Esophagus squamous epithelium (tissue), 5 donors: ENCODE data around the gene TMIGD3. TPM values are rescaled to one million over a fixed set of nuclear protein-coding genes. Genes with fewer than 3 reads are reported as not detected.

ENCODE experiments used
- DNase-seq: peaks from one replicate; lab custom pipeline; 2025; lab: John Stamatoyannopoulos, UW
- H3K27ac ChIP-seq, 4 donors: fragments of 200-600 bp; sonication (generic); one replicate each; pipeline ENCODE4 v1.5.1; 2016 to 2019; ENCODE audit warnings: mild to moderate bottlenecking in 1 of 4
- H3K27me3 ChIP-seq, 4 donors: fragments of 200-600 bp; sonication (generic); 1 replicate in 3 of 4; 2 replicates in 1 of 4; pipeline versions ENCODE4 v1.5.1 to v1.6.0; 2017 to 2021; ENCODE audit warnings: antibody characterized with exemption in 1 of 4
- H3K36me3 ChIP-seq, 3 donors: fragments of 200-600 bp; sonication (generic); one replicate each; pipeline ENCODE4 v1.5.1; 2016 to 2019
- H3K4me1 ChIP-seq, 3 donors: fragments of 200-600 bp; sonication (generic); one replicate each; pipeline ENCODE4 v1.5.1; 2017 to 2019
- H3K4me3 ChIP-seq, 4 donors: fragments of 200-600 bp; sonication (generic); 1 replicate in 3 of 4; 2 replicates in 1 of 4; pipeline ENCODE4 v1.5.1; 2016 to 2019; ENCODE audit warnings: mild to moderate bottlenecking in 2 of 4, moderate library complexity in 1 of 4
- H3K9me3 ChIP-seq, 3 donors: fragments of 200-600 bp; sonication (generic); one replicate each; pipeline ENCODE4 v1.5.1; 2016 to 2019
- POLR2A ChIP-seq, 4 donors: fragments of 450-650 bp; IDR thresholded peaks; one replicate each; pipeline ENCODE4 v1.6.1; 2017; ENCODE audit warnings: antibody characterized with exemption in 4 of 4, mild to moderate bottlenecking in 4 of 4, moderate library complexity in 3 of 4
- WGBS, 2 donors: methylation state at CpG; one replicate each; pipeline ENCODE4 v1.1.5; 2018; 5-methylcytosine and 5-hydroxymethylcytosine counted together
- intact Hi-C: fragments of 100-400 bp; cut with DNase I; formaldehyde crosslinking; loops from one replicate; pipeline ENCODE4 v1.15.0; 2022
- small RNA-seq, 4 donors: library from RNA; depleted of rRNA; stranded (forward); fragments of <200 nt; gene quantifications; one replicate each; pipeline ENCODE3, GENCODE V24; 2016
- total RNA-seq, 4 donors: library from RNA; depleted of rRNA; stranded (reverse); fragments of >200 nt; gene quantifications; one replicate each; pipeline ENCODE4 v1.1.0, GENCODE V29; 2016
- TF ChIP-seq, protein P1 (sequence below), 6 experiments: fragments of 450-650 bp in 4 of 6; fragments of 200-600 bp in 2 of 6; sonication (generic) in 2 of 6; IDR thresholded peaks; one replicate each; pipeline ENCODE4 v1.5.1; 2016 to 2019; ENCODE audit warnings: antibody characterized with exemption in 6 of 6, mild to moderate bottlenecking in 4 of 6, moderate library complexity in 4 of 6
- donor health status: DM: yes; HTN: yes; CAD: no.

Gene TMIGD3
- total RNA-seq, 4 donors from 2014 or later = 2.9 to 3.2 TPM; not detected in 2

DNA sequence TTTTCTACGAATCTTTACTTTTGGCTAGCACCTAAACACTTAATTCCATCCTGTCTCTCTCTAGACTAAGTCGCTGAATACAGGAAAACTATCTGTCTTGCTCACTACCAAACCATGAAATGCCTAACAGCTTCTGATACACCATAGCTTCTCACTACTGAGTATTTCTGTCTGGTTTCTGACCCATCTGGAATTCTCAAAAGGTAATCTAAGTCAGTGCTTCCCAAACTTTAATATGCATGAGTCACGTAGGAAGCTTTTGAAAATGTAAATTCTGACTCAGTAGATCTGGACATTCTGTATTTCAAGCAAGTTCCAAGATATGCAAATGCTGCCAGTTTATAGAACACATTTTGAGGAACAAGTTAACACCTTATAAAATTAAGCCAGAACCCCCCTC, 66.7 kb downstream of the TMIGD3 start:
- Histone ChIP-seq H3K27ac (no peak overlapping the region), H3K4me3 (no peak overlapping the region), H3K27me3 (no peaks in the 10 kb centered on the region), H3K9me3 (no peaks in the 10 kb centered on the region), H3K36me3 (peaks cover 10 to 47% (median 26%) of the 10 kb centered on the region in 3 donors), H3K4me1 (no peaks in the 10 kb centered on the region)
- intact Hi-C loops = no loop called here
- 47 to 68% methylated on average over 3 of the region's 3 CpGs for WGBS, 2 donors
- TF ChIP-seq, protein P1, sequence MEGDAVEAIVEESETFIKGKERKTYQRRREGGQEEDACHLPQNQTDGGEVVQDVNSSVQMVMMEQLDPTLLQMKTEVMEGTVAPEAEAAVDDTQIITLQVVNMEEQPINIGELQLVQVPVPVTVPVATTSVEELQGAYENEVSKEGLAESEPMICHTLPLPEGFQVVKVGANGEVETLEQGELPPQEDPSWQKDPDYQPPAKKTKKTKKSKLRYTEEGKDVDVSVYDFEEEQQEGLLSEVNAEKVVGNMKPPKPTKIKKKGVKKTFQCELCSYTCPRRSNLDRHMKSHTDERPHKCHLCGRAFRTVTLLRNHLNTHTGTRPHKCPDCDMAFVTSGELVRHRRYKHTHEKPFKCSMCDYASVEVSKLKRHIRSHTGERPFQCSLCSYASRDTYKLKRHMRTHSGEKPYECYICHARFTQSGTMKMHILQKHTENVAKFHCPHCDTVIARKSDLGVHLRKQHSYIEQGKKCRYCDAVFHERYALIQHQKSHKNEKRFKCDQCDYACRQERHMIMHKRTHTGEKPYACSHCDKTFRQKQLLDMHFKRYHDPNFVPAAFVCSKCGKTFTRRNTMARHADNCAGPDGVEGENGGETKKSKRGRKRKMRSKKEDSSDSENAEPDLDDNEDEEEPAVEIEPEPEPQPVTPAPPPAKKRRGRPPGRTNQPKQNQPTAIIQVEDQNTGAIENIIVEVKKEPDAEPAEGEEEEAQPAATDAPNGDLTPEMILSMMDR (IDR thresholded peaks at IDR 0.05) = no peak
- TF ChIP-seq POLR2A (IDR thresholded peaks at IDR 0.05) = no peak
- no peak for DNase-seq

Small RNA genes within 50 kb of the gene (small RNA-seq; reads per million reads assigned to genes)
- gene RF00019 (0 reads per million in 4 donors), gene RNU6-792P (0 reads per million in 4 donors)

Other genes with a start within 250 kb of the TMIGD3 start
- gene CHIA, start 212.8 kb downstream of the TMIGD3 start, total RNA-seq = not detected
- gene OVGP1, start 75.9 kb downstream of the TMIGD3 start, total RNA-seq = 1 to 10 TPM in 2 of 4 donors, under 1 TPM in 2; 0.41 to 5.0 (median 1.1) TPM
- 10 to 100 TPM; 28.7 to 44.3 (median 38.7) TPM for gene WDR77, start 54.4 kb downstream of the TMIGD3 start, total RNA-seq
- gene ATP5PB, start 54.2 kb downstream of the TMIGD3 start, total RNA-seq = 100 to 1,000 TPM; 201 to 318 (median 243) TPM
- gene C1orf162, start 29.6 kb downstream of the TMIGD3 start, total RNA-seq = 10 to 100 TPM in 2 of 4 donors, 1 to 10 TPM in 2; 1.8 to 15.8 (median 8.6) TPM
- gene ADORA3, start within 50 bp of the TMIGD3 start, total RNA-seq = 1 to 10 TPM in 2 of 4 donors, under 1 TPM in 2; 0.27 to 6.9 (median 3.1) TPM
- 100 to 1,000 TPM in 1 of 4 donors, 10 to 100 TPM in 3; 24.3 to 111 (median 43.3) TPM for gene RAP1A, start 116.2 kb upstream of the TMIGD3 start, total RNA-seq
- 1 to 10 TPM; 2.1 to 4.6 (median 3.9) TPM for gene INKA2, start 235.8 kb upstream of the TMIGD3 start, total RNA-seq